SU-DHL-6 (cell line): ENCODE results near the gene ASPA.

Experiments
- EZH2phosphoT487 ChIP-seq: fragments of 200-600 bp; sonication (generic), shearing (Covaris generic); conservative IDR thresholded peaks from 2 replicates; pipeline ENCODE4 v1.6.1; 2018; ENCODE audit warnings: mild to moderate bottlenecking, antibody characterized with exemption, low read length, moderate library complexity, mixed read lengths
- TF ChIP-seq, protein P1 (sequence below): fragments of 200-600 bp; sonication (generic); IDR thresholded peaks from one replicate; pipeline ENCODE4 v1.5.1; 2017; ENCODE audit warnings: antibody characterized with exemption, mild to moderate bottlenecking, low read length, moderate library complexity; ENCODE audit not compliant: insufficient read depth, poor library complexity, severe bottlenecking

DNA sequence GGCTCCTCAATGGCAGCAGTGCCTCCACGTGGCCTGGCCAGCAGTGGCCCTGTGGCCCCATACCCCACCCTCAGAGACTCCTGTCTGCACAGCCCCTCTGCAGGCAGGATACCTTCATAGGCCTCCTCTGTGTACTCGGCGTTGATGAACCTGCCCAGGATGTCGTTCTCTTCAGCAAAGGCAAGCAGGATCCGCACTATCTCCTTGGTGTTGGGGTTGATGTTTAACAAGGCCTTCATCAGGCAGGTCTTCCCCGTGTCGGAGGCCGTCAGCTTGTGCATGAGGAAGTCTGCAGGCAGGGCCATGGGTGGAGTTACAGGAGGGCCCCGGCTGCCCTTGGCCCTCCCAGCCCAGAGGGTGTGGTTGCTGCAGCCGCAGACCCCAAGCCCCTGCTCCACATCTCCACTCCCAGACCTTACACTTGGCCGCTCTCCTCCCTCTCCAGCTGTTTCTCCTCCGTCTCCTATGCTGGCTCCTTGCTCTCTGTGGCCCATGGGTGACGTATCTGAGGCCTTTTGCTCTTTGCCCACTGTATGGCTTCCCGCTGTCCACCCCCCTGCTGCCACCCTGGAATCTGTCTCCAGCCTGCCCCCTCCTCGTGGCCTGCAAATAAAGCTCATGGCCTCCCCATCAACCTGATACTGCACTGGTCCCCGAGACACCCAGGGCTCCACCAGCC, 66.8 kb downstream of the ASPA start:
- TF ChIP-seq EZH2phosphoT487, result no peak
- TF ChIP-seq, protein P1, sequence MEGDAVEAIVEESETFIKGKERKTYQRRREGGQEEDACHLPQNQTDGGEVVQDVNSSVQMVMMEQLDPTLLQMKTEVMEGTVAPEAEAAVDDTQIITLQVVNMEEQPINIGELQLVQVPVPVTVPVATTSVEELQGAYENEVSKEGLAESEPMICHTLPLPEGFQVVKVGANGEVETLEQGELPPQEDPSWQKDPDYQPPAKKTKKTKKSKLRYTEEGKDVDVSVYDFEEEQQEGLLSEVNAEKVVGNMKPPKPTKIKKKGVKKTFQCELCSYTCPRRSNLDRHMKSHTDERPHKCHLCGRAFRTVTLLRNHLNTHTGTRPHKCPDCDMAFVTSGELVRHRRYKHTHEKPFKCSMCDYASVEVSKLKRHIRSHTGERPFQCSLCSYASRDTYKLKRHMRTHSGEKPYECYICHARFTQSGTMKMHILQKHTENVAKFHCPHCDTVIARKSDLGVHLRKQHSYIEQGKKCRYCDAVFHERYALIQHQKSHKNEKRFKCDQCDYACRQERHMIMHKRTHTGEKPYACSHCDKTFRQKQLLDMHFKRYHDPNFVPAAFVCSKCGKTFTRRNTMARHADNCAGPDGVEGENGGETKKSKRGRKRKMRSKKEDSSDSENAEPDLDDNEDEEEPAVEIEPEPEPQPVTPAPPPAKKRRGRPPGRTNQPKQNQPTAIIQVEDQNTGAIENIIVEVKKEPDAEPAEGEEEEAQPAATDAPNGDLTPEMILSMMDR, result no peak
